Psoas muscle (tissue), 8 donors: ENCODE measurements around the gene BORCS6. TPM values are rescaled to one million over a fixed set of nuclear protein-coding genes. Genes with fewer than 3 reads are reported as not detected.
A peak's percentile ranks its signal among the peaks of the same experiment; 100 is the strongest.

ENCODE experiments used
- ATAC-seq, 4 donors: fragments of 200-7000 bp; cut with Tn5 transposase; one replicate each; pipeline ENCODE4 v1.9.1; 2020; ENCODE audit warnings: moderate library complexity in 3 of 4, mild to moderate bottlenecking in 2 of 4
- DNase-seq, 2 donors: peaks; one replicate each; pipeline ENCODE4 v3.0.0-alpha.2; 2020
- H3K27ac ChIP-seq: fragments of 200-600 bp; one replicate; pipeline ENCODE4 v1.8.0; 2022
- H3K27me3 ChIP-seq, 3 donors: fragments of 200-600 bp in 1 of 3; one replicate each; pipeline versions ENCODE4 v1.6.1 to v1.8.0; 2013 to 2022; ENCODE audit warnings: low read length in 2 of 3, mild to moderate bottlenecking in 2 of 3, moderate library complexity in 1 of 3; ENCODE audit not compliant: insufficient read depth in 3 of 3
- H3K36me3 ChIP-seq, 2 donors: fragments of 200-600 bp in 1 of 2; one replicate each; pipeline versions ENCODE4 v1.6.1 to v1.8.0; 2013 to 2022; ENCODE audit warnings: low read depth in 1 of 2, mild to moderate bottlenecking in 1 of 2, moderate library complexity in 1 of 2; ENCODE audit not compliant: insufficient read depth in 1 of 2
- H3K4me1 ChIP-seq: fragments of 200-600 bp; one replicate; pipeline ENCODE4 v1.8.0; 2022
- H3K4me3 ChIP-seq: fragments of 200-600 bp; one replicate; pipeline ENCODE4 v1.8.0; 2022; ENCODE audit warnings: mild to moderate bottlenecking
- H3K9me3 ChIP-seq: fragments of 200-600 bp; one replicate; pipeline ENCODE4 v1.8.0; 2022
- CTCF ChIP-seq: fragments of 200-600 bp; IDR thresholded peaks from one replicate; pipeline ENCODE4 v1.8.0; 2022; ENCODE audit warnings: antibody characterized with exemption
- WGBS, 3 donors: extraction: QIAGEN DNeasy Blood & Tissue Kit; methylation state at CpG; one replicate each; pipeline versions ENCODE4 v1.1.6 to v1.1.7; 2013; 5-methylcytosine and 5-hydroxymethylcytosine counted together
- intact Hi-C, 2 donors: fragments of 100-400 bp; cut with DNase I; formaldehyde crosslinking; loops; one replicate each; pipeline versions ENCODE4 v1.11.0 to v1.14.2; 2022
- polyA plus RNA-seq, 3 donors: library from polyadenylated mRNA; stranded (reverse); fragments of 200-250 nt; gene quantifications; one replicate each; pipeline ENCODE4 v1.2.3, GENCODE V29; 2013
- total RNA-seq, 4 donors: library from RNA; stranded (reverse); fragmentation: NEBNext Ultra II Directional in 2 of 4; extraction: Animal tissue kit (Norgen Biotek cat#: 25700) in 2 of 4; gene quantifications; one replicate each; pipeline versions ENCODE4 v1.2.1 to v1.2.4, GENCODE V29; 2021 to 2023
- donor health status: healthy with polysubstance abuse.
- donor health status: DM: no; HTN: no; CAD: no; lungs with moderate emphysema.
- donor health status: Bipolar disorder and iron deficiency.
- donor health status: healthy.
- donor health status: DM: yes; HTN: yes; CAD: no.
- donor health status: DM: no; HTN: no; CAD: no.
- donor health status: DM: no; HTN: no; CAD: no.
- donor health status: DM: yes; HTN: yes; CAD: no.

The BORCS6 gene
- total and polyA plus RNA-seq, 7 donors, result 8.8 to 19.3 (median 11.2) TPM

DNA sequence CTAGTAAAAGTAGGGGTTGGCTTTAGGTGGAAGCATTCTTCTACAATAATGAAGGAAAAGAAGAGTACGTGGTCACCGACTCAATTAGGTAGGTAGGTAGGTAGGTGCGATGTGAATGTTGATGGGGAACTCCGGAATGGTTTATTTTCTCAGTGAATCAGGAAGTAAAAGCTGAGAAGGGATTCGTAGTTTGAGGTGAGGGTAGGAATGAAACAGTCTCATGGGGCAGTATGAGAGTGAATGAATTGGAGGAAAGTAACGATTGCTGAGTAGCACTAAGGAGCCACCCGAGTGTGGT, 51.7 kb downstream of the BORCS6 start:
- ATAC-seq (no peak), DNase-seq (no peak)
- peak overlapping the region; percentile 48 for H3K4me3 ChIP-seq
- H3K27ac ChIP-seq, result peak overlapping the region; percentile 93
- H3K36me3 ChIP-seq, result peaks cover 6 to 43% of the 10 kb centered on the region in 2 donors
- H3K9me3 ChIP-seq, result no peaks in the 10 kb centered on the region
- intact Hi-C loops, result loop anchor here (2.0 to 5.0 kb wide), 4 partner anchors 14 to 89 kb away; partner anchors contain the start of gene PER1 (in 1 of the 2)
- H3K4me1 ChIP-seq, result peaks cover 33% of the 10 kb centered on the region
- 5 to 10% (median 10%) methylated on average over 7 of the region's 7 CpGs for WGBS, 3 donors
- TF ChIP-seq CTCF, result no peak
- H3K27me3 ChIP-seq, result no peaks in the 10 kb centered on the region

Other genes with a start within 250 kb of the BORCS6 start
- gene GUCY2D, start 187.6 kb downstream of the BORCS6 start, total RNA-seq, result not detected
- gene GUCY2D, start 187.6 kb downstream of the BORCS6 start, polyA plus RNA-seq, result not detected
- gene ALOX15B, start 151.1 kb downstream of the BORCS6 start, total RNA-seq, result under 1 TPM in 3 of 4 donors, not detected in 1; 0.13 to 0.42 (median 0.32) TPM
- 1 to 10 TPM in 1 of 3 donors, under 1 TPM in 1, not detected in 1; 0.09 to 1.1 TPM for gene ALOX15B, start 151.1 kb downstream of the BORCS6 start, polyA plus RNA-seq
- gene ALOX12B, start 102.5 kb downstream of the BORCS6 start, total RNA-seq, result not detected
- gene ALOX12B, start 102.5 kb downstream of the BORCS6 start, polyA plus RNA-seq, result not detected
- gene ALOXE3, start 71.7 kb downstream of the BORCS6 start, total RNA-seq, result not detected
- gene ALOXE3, start 71.7 kb downstream of the BORCS6 start, polyA plus RNA-seq, result under 1 TPM in 1 of 3 donors, not detected in 2; 0.42 TPM
- gene HES7, start 66.1 kb downstream of the BORCS6 start, total RNA-seq, result under 1 TPM in 1 of 4 donors, not detected in 3; 0.30 TPM
- gene HES7, start 66.1 kb downstream of the BORCS6 start, polyA plus RNA-seq, result under 1 TPM in 1 of 3 donors, not detected in 2; 0.10 TPM
- gene PER1, start 37.8 kb downstream of the BORCS6 start, total RNA-seq, result 100 to 1,000 TPM in 3 of 4 donors, 10 to 100 TPM in 1; 48.9 to 278 (median 166) TPM
- gene PER1, start 37.8 kb downstream of the BORCS6 start, polyA plus RNA-seq, result 100 to 1,000 TPM; 133 to 173 (median 145) TPM
- 10 to 100 TPM; 39.7 to 59.2 (median 49.8) TPM for gene VAMP2, start 27.2 kb downstream of the BORCS6 start, total RNA-seq
- 10 to 100 TPM; 33.2 to 49.5 (median 35.2) TPM for gene VAMP2, start 27.2 kb downstream of the BORCS6 start, polyA plus RNA-seq
- 1 to 10 TPM; 1.2 to 4.7 (median 2.9) TPM for gene TMEM107, start 13.8 kb downstream of the BORCS6 start, total RNA-seq
- gene TMEM107, start 13.8 kb downstream of the BORCS6 start, polyA plus RNA-seq, result 1 to 10 TPM; 1.5 to 1.9 (median 1.8) TPM
- 1 to 10 TPM in 1 of 4 donors, not detected in 3; 1.1 TPM for gene AURKB, start 20.4 kb upstream of the BORCS6 start, total RNA-seq
- under 1 TPM in 1 of 3 donors, not detected in 2; 0.39 TPM for gene AURKB, start 20.4 kb upstream of the BORCS6 start, polyA plus RNA-seq
- 10 to 100 TPM; 11.0 to 19.6 (median 13.7) TPM for gene CTC1, start 57.9 kb upstream of the BORCS6 start, total RNA-seq
- 1 to 10 TPM; 2.7 to 6.3 (median 4.6) TPM for gene CTC1, start 57.9 kb upstream of the BORCS6 start, polyA plus RNA-seq
- gene PFAS, start 59.1 kb upstream of the BORCS6 start, total RNA-seq, result 10 to 100 TPM; 10.7 to 15.6 (median 13.3) TPM
- 10 to 100 TPM in 1 of 3 donors, 1 to 10 TPM in 2; 4.9 to 10.0 (median 7.5) TPM for gene PFAS, start 59.1 kb upstream of the BORCS6 start, polyA plus RNA-seq
- gene RANGRF, start 98.5 kb upstream of the BORCS6 start, total RNA-seq, result 10 to 100 TPM in 3 of 4 donors, 1 to 10 TPM in 1; 9.0 to 16.3 (median 11.7) TPM
- 10 to 100 TPM; 17.8 to 24.3 (median 22.1) TPM for gene RANGRF, start 98.5 kb upstream of the BORCS6 start, polyA plus RNA-seq
- 1 to 10 TPM in 3 of 4 donors, under 1 TPM in 1; 0.69 to 2.5 (median 1.5) TPM for gene SLC25A35, start 105.2 kb upstream of the BORCS6 start, total RNA-seq
- gene SLC25A35, start 105.2 kb upstream of the BORCS6 start, polyA plus RNA-seq, result 1 to 10 TPM in 2 of 3 donors, under 1 TPM in 1; 0.82 to 4.2 (median 1.1) TPM
- 10 to 100 TPM in 2 of 4 donors, 1 to 10 TPM in 2; 6.2 to 13.6 (median 10.7) TPM for gene ARHGEF15, start 120.1 kb upstream of the BORCS6 start, total RNA-seq
- gene ARHGEF15, start 120.1 kb upstream of the BORCS6 start, polyA plus RNA-seq, result 10 to 100 TPM in 1 of 3 donors, 1 to 10 TPM in 2; 4.9 to 14.5 (median 5.4) TPM
- not detected for gene ODF4, start 149.7 kb upstream of the BORCS6 start, total RNA-seq
- not detected for gene ODF4, start 149.7 kb upstream of the BORCS6 start, polyA plus RNA-seq
- gene RPL26, start 193.0 kb upstream of the BORCS6 start, total RNA-seq, result 1,000 to 10,000 TPM in 3 of 4 donors, 100 to 1,000 TPM in 1; 994 to 1,548 (median 1,386) TPM
- gene RPL26, start 193.0 kb upstream of the BORCS6 start, polyA plus RNA-seq, result 1,000 to 10,000 TPM; 2,500 to 4,614 (median 2,501) TPM
- not detected for gene RNF222, start 207.6 kb upstream of the BORCS6 start, total RNA-seq
- gene RNF222, start 207.6 kb upstream of the BORCS6 start, polyA plus RNA-seq, result not detected
- 10 to 100 TPM; 24.6 to 54.8 (median 44.7) TPM for gene NDEL1, start 245.7 kb upstream of the BORCS6 start, total RNA-seq
- 10 to 100 TPM; 34.2 to 79.2 (median 37.6) TPM for gene NDEL1, start 245.7 kb upstream of the BORCS6 start, polyA plus RNA-seq